OCI-LY7 (cell line): ENCODE results near the gene UFL1. TPM values are rescaled to one million over a fixed set of nuclear protein-coding genes. Genes with fewer than 3 reads are reported as not detected.

Experiments used
- BruUV-seq: library from RNA; stranded (reverse); fragments of 400-500 nt; replicated peaks from 2 replicates; lab custom pipeline; 2021; lab: Mats Ljungman, UMichigan
- CTCF ChIA-PET: fragments of 300-600 bp; sonication (Branson Sonifier 250); formaldehyde crosslinking; loops from one replicate; lab custom pipeline; 2022; ENCODE audit warnings: antibody characterized with exemption; ENCODE audit not compliant: unreplicated experiment; lab: Charles Lee
- POLR2A ChIA-PET: fragments of 300-600 bp; sonication (Branson Sonifier 250); formaldehyde crosslinking; loops from one replicate; lab custom pipeline; 2022; ENCODE audit warnings: antibody characterized with exemption; lab: Charles Lee
- DNase-seq: peaks from one replicate; pipeline ENCODE4 v3.0.0-alpha.2; 2015; ENCODE audit warnings: low spot score
- H2AFZ ChIP-seq: fragments of 200-600 bp; sonication (generic), shearing (Covaris generic); 2 replicates; pipeline ENCODE4 v1.6.1; 2014; ENCODE audit warnings: mild to moderate bottlenecking, antibody characterized with exemption, low read length, moderate library complexity
- H3K27ac ChIP-seq: fragments of 200-600 bp; sonication (generic); 2 replicates; pipeline ENCODE4 v1.5.1; 2014; ENCODE audit warnings: mixed run types, low read depth, mild to moderate bottlenecking, moderate library complexity, low read length, inconsistent platforms; ENCODE audit not compliant: poor library complexity, severe bottlenecking
- H3K36me3 ChIP-seq: fragments of 200-600 bp; sonication (generic); 2 replicates; pipeline ENCODE4 v1.6.1; 2014; ENCODE audit warnings: mild to moderate bottlenecking, antibody characterized with exemption, low read length, moderate library complexity, mixed read lengths; ENCODE audit not compliant: insufficient read depth
- H3K4me1 ChIP-seq: fragments of 200-600 bp; sonication (generic); 2 replicates; pipeline ENCODE4 v1.5.1; 2014; ENCODE audit warnings: mild to moderate bottlenecking, low read length; ENCODE audit not compliant: insufficient read depth, poor library complexity, severe bottlenecking
- H3K4me2 ChIP-seq: fragments of 200-600 bp; sonication (generic); 2 replicates; pipeline ENCODE4 v1.6.1; 2014; ENCODE audit warnings: mild to moderate bottlenecking, low read length
- H3K4me3 ChIP-seq: fragments of 200-600 bp; sonication (generic); 2 replicates; pipeline ENCODE4 v1.5.1; 2014; ENCODE audit warnings: mild to moderate bottlenecking, low read depth, low read length; ENCODE audit not compliant: poor library complexity, severe bottlenecking
- H3K79me2 ChIP-seq: fragments of 200-600 bp; sonication (generic); 2 replicates; pipeline ENCODE4 v1.6.1; 2016; ENCODE audit warnings: low read depth, mild to moderate bottlenecking, low read length, moderate library complexity, mixed read lengths; ENCODE audit not compliant: insufficient read depth
- H3K9me2 ChIP-seq: fragments of 200-600 bp; sonication (generic); 2 replicates; pipeline ENCODE4 v1.6.1; 2016; ENCODE audit warnings: mild to moderate bottlenecking, low read length, mixed read lengths; ENCODE audit not compliant: insufficient read depth
- H3K9me3 ChIP-seq: fragments of 200-600 bp; sonication (generic); 2 replicates; pipeline ENCODE4 v1.6.1; 2014; ENCODE audit warnings: mild to moderate bottlenecking, mixed run types, low read length, mixed read lengths
- H4K20me1 ChIP-seq: fragments of 200-600 bp; sonication (generic); 2 replicates; pipeline ENCODE4 v1.6.1; 2014; ENCODE audit warnings: mild to moderate bottlenecking, antibody characterized with exemption, low read length, moderate library complexity, mixed read lengths; ENCODE audit not compliant: insufficient read depth
- EZH2phosphoT487 ChIP-seq: fragments of 200-600 bp; sonication (generic); IDR thresholded peaks from 2 replicates; pipeline ENCODE4 v1.6.1; 2018; ENCODE audit warnings: low read depth, borderline replicate concordance, mild to moderate bottlenecking, mixed run types, antibody characterized with exemption, low read length, moderate library complexity, mixed read lengths
- intact Hi-C: fragments of 100-400 bp; cut with micrococcal nuclease; formaldehyde crosslinking; loops from one replicate; pipeline ENCODE4 v1.10.0; 2022; ENCODE audit not compliant: unreplicated experiment
- total RNA-seq, 2 experiments: library from RNA; depleted of rRNA in 1 of 2; stranded (reverse); fragments of >200 nt in 1 of 2; shearing (Covaris generic) in 1 of 2; gene quantifications; 2 replicates each; pipeline ENCODE4 v1.2.3, GENCODE V29; 2014 to 2022
- TF ChIP-seq, protein P1 (sequence below): fragments of 200-600 bp; sonication (generic); conservative IDR thresholded peaks from 2 replicates; pipeline ENCODE4 v1.5.1; 2014; ENCODE audit warnings: mild to moderate bottlenecking, antibody characterized with exemption, low read length, moderate library complexity, mixed read lengths

The UFL1 gene
- total RNA-seq, 2 experiments from 2014 or later = 14.1 to 38.0 TPM

DNA sequence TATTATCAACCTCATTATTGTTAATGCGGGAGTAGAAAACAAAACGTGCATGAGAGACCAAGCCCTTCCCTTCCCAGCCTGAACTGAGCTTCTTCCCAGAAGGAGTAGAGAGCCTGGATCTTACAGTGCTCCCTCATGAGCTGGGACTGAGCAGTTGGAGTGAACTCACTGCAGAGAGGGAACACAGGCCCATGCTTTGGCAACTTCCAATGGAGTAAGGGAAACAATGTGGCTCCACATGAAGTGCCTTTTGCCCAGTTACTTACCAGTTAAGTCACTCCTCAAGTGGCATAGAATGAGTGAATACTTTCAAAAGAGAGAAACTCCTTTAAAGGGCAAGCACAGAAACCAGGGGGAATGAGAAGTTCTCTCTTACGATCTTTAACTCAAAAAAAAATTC, 53.8 kb downstream of the UFL1 start:
- H3K4me1 ChIP-seq = no peaks in the 10 kb centered on the region
- no peaks in the 10 kb centered on the region for H3K9me2 ChIP-seq
- H3K36me3 ChIP-seq = no peaks in the 10 kb centered on the region
- no peak overlapping the region for H3K4me3 ChIP-seq
- H2AFZ ChIP-seq = no peak overlapping the region
- no peak overlapping the region for H3K4me2 ChIP-seq
- TF ChIP-seq, protein P1, sequence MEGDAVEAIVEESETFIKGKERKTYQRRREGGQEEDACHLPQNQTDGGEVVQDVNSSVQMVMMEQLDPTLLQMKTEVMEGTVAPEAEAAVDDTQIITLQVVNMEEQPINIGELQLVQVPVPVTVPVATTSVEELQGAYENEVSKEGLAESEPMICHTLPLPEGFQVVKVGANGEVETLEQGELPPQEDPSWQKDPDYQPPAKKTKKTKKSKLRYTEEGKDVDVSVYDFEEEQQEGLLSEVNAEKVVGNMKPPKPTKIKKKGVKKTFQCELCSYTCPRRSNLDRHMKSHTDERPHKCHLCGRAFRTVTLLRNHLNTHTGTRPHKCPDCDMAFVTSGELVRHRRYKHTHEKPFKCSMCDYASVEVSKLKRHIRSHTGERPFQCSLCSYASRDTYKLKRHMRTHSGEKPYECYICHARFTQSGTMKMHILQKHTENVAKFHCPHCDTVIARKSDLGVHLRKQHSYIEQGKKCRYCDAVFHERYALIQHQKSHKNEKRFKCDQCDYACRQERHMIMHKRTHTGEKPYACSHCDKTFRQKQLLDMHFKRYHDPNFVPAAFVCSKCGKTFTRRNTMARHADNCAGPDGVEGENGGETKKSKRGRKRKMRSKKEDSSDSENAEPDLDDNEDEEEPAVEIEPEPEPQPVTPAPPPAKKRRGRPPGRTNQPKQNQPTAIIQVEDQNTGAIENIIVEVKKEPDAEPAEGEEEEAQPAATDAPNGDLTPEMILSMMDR = no peak
- TF ChIP-seq EZH2phosphoT487 = no peak
- POLR2A ChIA-PET = interaction anchor here (0.6 to 2.0 kb wide), 11 partner anchors 11 to 571 kb away, joined by 3 to 7 read pairs (median 3); no protein-coding TSS in a partner anchor
- BruUV-seq = no TSS peak
- CTCF ChIA-PET = no interaction called here
- no peak overlapping the region for H3K27ac ChIP-seq
- H3K79me2 ChIP-seq = no peaks in the 10 kb centered on the region
- intact Hi-C loops = no loop called here
- no peak for DNase-seq
- H4K20me1 ChIP-seq = no peaks in the 10 kb centered on the region
- H3K9me3 ChIP-seq = peaks cover 6% of the 10 kb centered on the region; the same call in 1 of the 2 replicates

DNA sequence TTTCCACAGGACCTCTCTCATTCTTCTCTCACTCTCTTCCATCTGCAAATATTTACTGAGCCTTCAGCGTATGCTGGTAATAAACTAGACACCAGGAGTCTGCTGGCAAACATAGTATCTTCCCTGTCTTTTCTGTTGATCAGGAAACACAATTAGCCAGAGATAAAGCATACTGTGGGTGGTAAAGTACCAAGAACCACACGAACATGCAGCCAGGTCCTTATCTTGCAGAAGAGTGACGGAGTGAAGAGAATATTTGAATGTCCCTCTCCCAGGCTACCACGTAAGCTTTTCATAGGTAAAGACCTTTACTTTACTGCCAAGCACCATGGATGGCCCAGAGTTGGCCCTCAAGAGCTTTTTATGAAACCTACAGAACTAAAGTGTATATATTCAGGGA, 54.6 kb downstream of the UFL1 start:
- H3K4me2 ChIP-seq = no peak overlapping the region
- no peaks in the 10 kb centered on the region for H3K36me3 ChIP-seq
- DNase-seq = no peak
- H3K4me1 ChIP-seq = no peaks in the 10 kb centered on the region
- intact Hi-C loops = no loop called here
- H3K4me3 ChIP-seq = no peak overlapping the region
- H3K79me2 ChIP-seq = no peaks in the 10 kb centered on the region
- ChIA-PET CTCF (no interaction called here), POLR2A (interaction anchor here (0.5 to 3.1 kb wide), 17 partner anchors 8 to 447 kb away, joined by 3 to 17 read pairs (median 4); no protein-coding TSS in a partner anchor)
- H3K9me2 ChIP-seq = no peaks in the 10 kb centered on the region
- no peaks in the 10 kb centered on the region for H3K9me3 ChIP-seq
- TF ChIP-seq, protein P1 = no peak
- TF ChIP-seq EZH2phosphoT487 = no peak
- no TSS peak for BruUV-seq
- no peaks in the 10 kb centered on the region for H4K20me1 ChIP-seq
- no peak overlapping the region for H2AFZ ChIP-seq
- no peak overlapping the region for H3K27ac ChIP-seq

DNA sequence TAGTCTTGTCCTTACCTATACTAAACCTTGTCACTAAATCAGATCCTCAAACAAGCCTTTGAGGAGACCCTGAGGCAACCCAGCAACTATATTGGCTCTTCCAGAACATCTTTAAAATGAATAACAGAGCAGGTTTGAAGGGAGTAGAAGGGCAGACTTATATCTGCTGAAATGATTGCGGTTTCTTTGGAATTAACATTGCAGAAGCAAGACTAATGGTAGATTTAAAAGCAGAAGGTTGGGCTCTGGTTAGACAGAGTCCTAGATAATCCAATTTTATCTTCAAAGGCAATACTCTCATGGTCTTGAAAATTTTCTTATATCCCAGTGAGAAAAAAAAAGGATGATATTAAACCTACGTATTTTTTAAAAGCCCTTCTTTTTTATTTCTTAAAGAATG, 60.4 kb downstream of the UFL1 start:
- H3K4me2 ChIP-seq = no peak overlapping the region
- DNase-seq = no peak
- no TSS peak for BruUV-seq
- H3K36me3 ChIP-seq = no peaks in the 10 kb centered on the region
- H4K20me1 ChIP-seq = no peaks in the 10 kb centered on the region
- H3K4me1 ChIP-seq = no peaks in the 10 kb centered on the region
- H3K9me2 ChIP-seq = no peaks in the 10 kb centered on the region
- no peak overlapping the region for H3K27ac ChIP-seq
- TF ChIP-seq, protein P1 = no peak
- no peak for TF ChIP-seq EZH2phosphoT487
- no peak overlapping the region for H3K4me3 ChIP-seq
- no peak overlapping the region for H2AFZ ChIP-seq
- no peaks in the 10 kb centered on the region for H3K79me2 ChIP-seq
- ChIA-PET POLR2A (interaction anchor here (0.7 to 1.5 kb wide), 4 partner anchors 14 to 38 kb away, joined by 4 to 6 read pairs (median 5); no protein-coding TSS in a partner anchor), CTCF (no interaction called here)
- H3K9me3 ChIP-seq = no peaks in the 10 kb centered on the region
- intact Hi-C loops = no loop called here
